K562 (cell line): Measurements from ENCODE around the gene MGST2. TPM values are rescaled to one million over a fixed set of nuclear protein-coding genes. Genes with fewer than 3 reads are reported as not detected.

Experiments
- ATAC-seq: fragments of 200-7000 bp; cut with Tn5 transposase; 3 replicates; pipeline ENCODE4 v1.9.1; 2020; ENCODE audit warnings: moderate library complexity
- BruUV-seq: library from RNA; stranded (reverse); fragments of 400-500 nt; replicated peaks from 2 replicates; lab custom pipeline; 2021; lab: Mats Ljungman, UMichigan
- CTCF ChIA-PET: fragments of 300-600 bp; formaldehyde crosslinking; extraction: SDS; loops from one replicate; lab custom pipeline; 2021; ENCODE audit warnings: low intra/inter-chr PET ratio; lab: Yijun Ruan, JAX
- POLR2A ChIA-PET: fragments of 300-600, 350-650 bp; sonication (Branson Sonifier 250); formaldehyde crosslinking; extraction: SDS; loops from one replicate; lab custom pipeline; 2021; ENCODE audit warnings: antibody characterized with exemption, inconsistent platforms; lab: Yijun Ruan, JAX
- DNase-seq, 4 experiments: peaks; one replicate each; pipeline versions ENCODE4 v3.0.0 to v3.0.0-alpha.2; 2011 to 2018; ENCODE audit warnings: low spot score in 3 of 4, mixed read lengths in 3 of 4; ENCODE audit errors: extremely low read depth in 1 of 4
- FAIRE-seq: peaks from 2 replicates; lab custom pipeline; 2011; peaks lifted over from hg19 to GRCh38; lab: Jason Lieb, UNC
- H2AFZ ChIP-seq: 2 replicates; pipeline ENCODE4 v1.6.0; 2011; ENCODE audit warnings: low read depth, low read length, control low read depth, inconsistent platforms
- H3K27ac ChIP-seq: fragments of 200-600 bp; 3 replicates; pipeline ENCODE4 v1.8.0; 2011; ENCODE audit warnings: low read depth, mild to moderate bottlenecking, control low read depth, inconsistent platforms, low read length, moderate library complexity, mixed read lengths; ENCODE audit errors: extremely low read depth
- H3K27me3 ChIP-seq, 2 experiments: fragments of 300-600 bp in 1 of 2; 2 replicates in 1 of 2; 3 replicates in 1 of 2; pipeline versions ENCODE4 v1.6.0 to v1.8.0; 2011; ENCODE audit warnings: inconsistent platforms in 2 of 2, low read length in 2 of 2, mild to moderate bottlenecking in 1 of 2, mixed read lengths in 1 of 2, moderate library complexity in 1 of 2; ENCODE audit not compliant: control insufficient read depth in 2 of 2, insufficient read depth in 2 of 2
- H3K36me3 ChIP-seq: fragments of 300-600 bp; 3 replicates; pipeline ENCODE4 v1.8.0; 2011; ENCODE audit warnings: mild to moderate bottlenecking, low read length, inconsistent platforms; ENCODE audit not compliant: control insufficient read depth, insufficient read depth
- H3K4me1 ChIP-seq, 2 experiments: fragments of 200-600 bp in 1 of 2; replicated peaks in 1 of 2; 2 replicates in 1 of 2; 3 replicates in 1 of 2; pipeline versions ENCODE4 v1.5.1 to v1.8.0; 2011; ENCODE audit warnings: inconsistent platforms in 2 of 2, low read length in 2 of 2, mild to moderate bottlenecking in 1 of 2, mixed read lengths in 1 of 2, moderate library complexity in 1 of 2; ENCODE audit not compliant: control insufficient read depth in 2 of 2, insufficient read depth in 2 of 2
- H3K4me2 ChIP-seq: 2 replicates; pipeline ENCODE4 v1.6.1; 2011; ENCODE audit warnings: low read length, control low read depth, inconsistent platforms, mixed read lengths; ENCODE audit not compliant: insufficient read depth
- H3K4me3 ChIP-seq: fragments of 200-600 bp; sonication (generic), shearing (Covaris generic); 2 replicates; pipeline ENCODE4 v1.5.1; 2016; ENCODE audit warnings: control low read depth, inconsistent platforms
- H3K79me2 ChIP-seq: fragments of 200-600 bp; 3 replicates; pipeline ENCODE4 v1.8.0; 2011; ENCODE audit warnings: low read length, inconsistent platforms; ENCODE audit not compliant: control insufficient read depth, insufficient read depth
- H3K9ac ChIP-seq, 2 experiments: 2 replicates each; pipeline versions ENCODE4 v1.6.0 to v1.6.1; 2011; ENCODE audit warnings: low read depth in 2 of 2, low read length in 2 of 2, control low read depth in 1 of 2, inconsistent platforms in 1 of 2, mild to moderate bottlenecking in 1 of 2, mixed read lengths in 1 of 2; ENCODE audit not compliant: insufficient read depth in 1 of 2
- H3K9me1 ChIP-seq: one replicate; pipeline ENCODE4 v1.6.0; 2011; ENCODE audit warnings: inconsistent platforms, mild to moderate bottlenecking, low read length, moderate library complexity; ENCODE audit not compliant: control insufficient read depth, insufficient read depth
- H3K9me3 ChIP-seq: replicated peaks from 2 replicates; pipeline ENCODE4 v1.5.1; 2011; ENCODE audit warnings: low read depth, low read length, inconsistent platforms; ENCODE audit not compliant: control insufficient read depth, insufficient read depth
- H4K20me1 ChIP-seq: replicated peaks from 2 replicates; pipeline ENCODE4 v1.6.1; 2011; ENCODE audit warnings: low read length, inconsistent platforms, mixed read lengths; ENCODE audit not compliant: control insufficient read depth, insufficient read depth
- ELF1 ChIP-seq: fragments of 200-800 bp; sonication (Bioruptor generic); IDR thresholded peaks from 2 replicates; pipeline ENCODE4 v1.6.1; 2016; ENCODE audit warnings: missing genetic modification characterization, missing compliant biosample characterization
- HLTF ChIP-seq: fragments of 450-650 bp; IDR thresholded peaks from 2 replicates; pipeline ENCODE4 v1.6.1; 2016
- KLF1 ChIP-seq: fragments of 450-650 bp; IDR thresholded peaks from 2 replicates; pipeline ENCODE4 v1.6.1; 2016; ENCODE audit warnings: missing genetic modification characterization, missing compliant biosample characterization
- MYC ChIP-seq, 2 experiments: fragments of 250-450 bp in 1 of 2; sonication (Bioruptor Pico) in 1 of 2; IDR thresholded peaks; 2 replicates each; pipeline versions ENCODE4 v1.5.1 to v1.6.1; 2012 to 2021; ENCODE audit warnings: low read depth in 2 of 2, borderline replicate concordance in 1 of 2, improper control_type of control experiment in 1 of 2, low read length in 1 of 2, mild to moderate bottlenecking in 1 of 2, moderate library complexity in 1 of 2
- NR2C2 ChIP-seq, 2 experiments: fragments of 200-800 bp in 1 of 2; sonication (Bioruptor generic) in 1 of 2; sonication (generic) in 1 of 2; formaldehyde crosslinking in 1 of 2; IDR thresholded peaks; 2 replicates each; pipeline versions ENCODE4 v1.6.1 to v1.8.0; 2016 to 2022; ENCODE audit warnings: mild to moderate bottlenecking in 1 of 2, missing compliant biosample characterization in 1 of 2, missing genetic modification characterization in 1 of 2, missing genetic modification reagents in 1 of 2
- RBM14 ChIP-seq: fragments of 200-400 bp; formaldehyde crosslinking; IDR thresholded peaks from 2 replicates; pipeline ENCODE4 v1.6.1; 2018; ENCODE audit warnings: low read depth, mild to moderate bottlenecking, low read length, moderate library complexity, borderline replicate concordance; ENCODE audit not compliant: insufficient read depth
- ZNF224 ChIP-seq: sonication (generic); formaldehyde crosslinking; IDR thresholded peaks from 2 replicates; pipeline ENCODE4 v1.8.0; 2022; ENCODE audit warnings: mild to moderate bottlenecking, missing genetic modification reagents
- ZNF3 ChIP-seq: fragments of 250-450 bp; sonication (Bioruptor Pico); IDR thresholded peaks from 2 replicates; pipeline ENCODE4 v1.5.0; 2021; ENCODE audit warnings: mild to moderate bottlenecking, moderate library complexity
- WGBS: fragments of 100-300 bp; shearing (Covaris generic); methylation state at CpG from one replicate; pipeline ENCODE4 v1.1.6; 2016; ENCODE audit warnings: low coverage, mixed read lengths; ENCODE audit not compliant: insufficient coverage; ENCODE audit errors: missing lambda C conversion rate; 5-methylcytosine and 5-hydroxymethylcytosine counted together
- in situ Hi-C: fragments of 300-500 bp; cut with MboI; formaldehyde crosslinking; loops from 4 replicates; pipeline ENCODE4 v1.15.0; 2018; ENCODE audit warnings: inconsistent platforms, mixed read lengths
- intact Hi-C: fragments of 100-400 bp; cut with micrococcal nuclease; formaldehyde crosslinking; loops from 2 replicates; pipeline ENCODE4 v1.14.2; 2022
- polyA plus RNA-seq, 8 experiments: library from polyadenylated mRNA; depleted of rRNA in 4 of 8; stranded (reverse) in 5 of 8; unstranded in 3 of 8; fragments of >200 nt; fragmentation: Nextera tagmentation in 2 of 8; fragmentation: Illumina TruSeq in 1 of 8; extraction: Ambion mirVana in 2 of 8; extraction: Trizol in 1 of 8; gene quantifications; 2 replicates each; pipeline versions ENCODE4 v1.2.1 to v1.2.3, GENCODE V29; 2011 to 2014; ENCODE audit warnings: inconsistent platforms in 1 of 8, missing spikeins in 1 of 8
- total RNA-seq, 7 experiments: library from RNA; depleted of rRNA in 6 of 7; stranded (reverse); fragments of >200 nt in 6 of 7; fragmentation: Illumina TruSeq in 2 of 7; extraction: Trizol in 2 of 7; gene quantifications; 2 replicates each; pipeline versions ENCODE4 v1.2.1 to v1.2.3, GENCODE V29; 2011 to 2021; ENCODE audit warnings: low replicate concordance in 1 of 7
- TF ChIP-seq, protein P1 (sequence below): fragments of 250-450 bp; sonication (Bioruptor Pico); IDR thresholded peaks from 2 replicates; pipeline ENCODE4 v1.9.0; 2021; ENCODE audit warnings: mild to moderate bottlenecking, inconsistent platforms
- TF ChIP-seq, protein P2 (sequence below), 2 experiments: IDR thresholded peaks; 2 replicates each; pipeline ENCODE4 v1.6.1; 2012; ENCODE audit warnings: improper control_type of control experiment in 2 of 2, low read depth in 2 of 2, low read length in 2 of 2, borderline replicate concordance in 1 of 2
- TF ChIP-seq, protein P3 (sequence below), 3 experiments: fragments of 200-800 bp in 1 of 3; sonication (Bioruptor generic) in 1 of 3; sonication (generic) in 1 of 3; formaldehyde crosslinking in 1 of 3; IDR thresholded peaks; 2 replicates each; pipeline versions ENCODE4 v1.6.1 to v1.8.0; 2016 to 2022; ENCODE audit warnings: mild to moderate bottlenecking in 2 of 3, missing compliant biosample characterization in 2 of 3, missing genetic modification characterization in 2 of 3, missing genetic modification reagents in 1 of 3

MGST2 gene
- total and polyA plus RNA-seq, 9 of the 15 experiments (the other 6 are each of a cell fraction or from before 2014, with no cell fraction given): 38.7 to 115 (median 84.6) TPM

DNA sequence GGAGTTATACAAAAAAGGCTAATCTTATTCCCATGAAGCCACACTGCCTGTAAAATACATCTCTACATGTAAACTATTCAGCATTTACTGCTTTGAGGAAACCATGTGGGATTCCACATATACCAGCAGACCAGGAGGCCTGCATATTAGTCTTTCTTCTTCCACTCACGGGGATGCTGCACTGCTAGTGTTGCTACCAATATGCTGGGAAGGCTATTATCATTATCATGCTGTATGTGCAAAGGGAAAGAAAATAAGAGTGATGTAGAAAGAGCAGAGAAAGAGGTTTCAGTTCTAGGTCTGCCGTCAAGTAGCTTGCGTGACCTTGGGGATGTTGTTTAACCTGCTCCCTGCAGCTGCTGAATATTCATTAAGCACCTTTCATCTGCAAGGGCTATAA lies 61.0 kb downstream of the MGST2 start:
- Histone ChIP-seq H3K27me3 (peaks cover 0 to 12% of the 10 kb centered on the region in 2 experiments; a peak in 2 of 5 replicates), H3K36me3 (no peaks in the 10 kb centered on the region), H3K4me1 (no peaks in the 10 kb centered on the region), H3K27ac (no peak overlapping the region), H3K79me2 (no peaks in the 10 kb centered on the region), H3K4me2 (no peak overlapping the region), H3K9ac (no peak overlapping the region), H3K4me3 (no peak overlapping the region), H4K20me1 (no peaks in the 10 kb centered on the region), H3K9me1 (no peaks in the 10 kb centered on the region), H3K9me3 (no peaks in the 10 kb centered on the region), H2AFZ (no peak overlapping the region)
- POLR2A ChIA-PET: interaction anchor here (0.6 kb wide), 1 partner anchor 275 kb away, joined by 3 read pairs; no protein-coding TSS in a partner anchor
- in situ Hi-C loops: no loop called here
- no peak for DNase-seq
- no peak for ATAC-seq
- TF ChIP-seq RBM14: no peak
- TF ChIP-seq, protein P1, sequence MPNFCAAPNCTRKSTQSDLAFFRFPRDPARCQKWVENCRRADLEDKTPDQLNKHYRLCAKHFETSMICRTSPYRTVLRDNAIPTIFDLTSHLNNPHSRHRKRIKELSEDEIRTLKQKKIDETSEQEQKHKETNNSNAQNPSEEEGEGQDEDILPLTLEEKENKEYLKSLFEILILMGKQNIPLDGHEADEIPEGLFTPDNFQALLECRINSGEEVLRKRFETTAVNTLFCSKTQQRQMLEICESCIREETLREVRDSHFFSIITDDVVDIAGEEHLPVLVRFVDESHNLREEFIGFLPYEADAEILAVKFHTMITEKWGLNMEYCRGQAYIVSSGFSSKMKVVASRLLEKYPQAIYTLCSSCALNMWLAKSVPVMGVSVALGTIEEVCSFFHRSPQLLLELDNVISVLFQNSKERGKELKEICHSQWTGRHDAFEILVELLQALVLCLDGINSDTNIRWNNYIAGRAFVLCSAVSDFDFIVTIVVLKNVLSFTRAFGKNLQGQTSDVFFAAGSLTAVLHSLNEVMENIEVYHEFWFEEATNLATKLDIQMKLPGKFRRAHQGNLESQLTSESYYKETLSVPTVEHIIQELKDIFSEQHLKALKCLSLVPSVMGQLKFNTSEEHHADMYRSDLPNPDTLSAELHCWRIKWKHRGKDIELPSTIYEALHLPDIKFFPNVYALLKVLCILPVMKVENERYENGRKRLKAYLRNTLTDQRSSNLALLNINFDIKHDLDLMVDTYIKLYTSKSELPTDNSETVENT (CRISPR knock-in tag): no peak
- TF ChIP-seq, protein P2, sequence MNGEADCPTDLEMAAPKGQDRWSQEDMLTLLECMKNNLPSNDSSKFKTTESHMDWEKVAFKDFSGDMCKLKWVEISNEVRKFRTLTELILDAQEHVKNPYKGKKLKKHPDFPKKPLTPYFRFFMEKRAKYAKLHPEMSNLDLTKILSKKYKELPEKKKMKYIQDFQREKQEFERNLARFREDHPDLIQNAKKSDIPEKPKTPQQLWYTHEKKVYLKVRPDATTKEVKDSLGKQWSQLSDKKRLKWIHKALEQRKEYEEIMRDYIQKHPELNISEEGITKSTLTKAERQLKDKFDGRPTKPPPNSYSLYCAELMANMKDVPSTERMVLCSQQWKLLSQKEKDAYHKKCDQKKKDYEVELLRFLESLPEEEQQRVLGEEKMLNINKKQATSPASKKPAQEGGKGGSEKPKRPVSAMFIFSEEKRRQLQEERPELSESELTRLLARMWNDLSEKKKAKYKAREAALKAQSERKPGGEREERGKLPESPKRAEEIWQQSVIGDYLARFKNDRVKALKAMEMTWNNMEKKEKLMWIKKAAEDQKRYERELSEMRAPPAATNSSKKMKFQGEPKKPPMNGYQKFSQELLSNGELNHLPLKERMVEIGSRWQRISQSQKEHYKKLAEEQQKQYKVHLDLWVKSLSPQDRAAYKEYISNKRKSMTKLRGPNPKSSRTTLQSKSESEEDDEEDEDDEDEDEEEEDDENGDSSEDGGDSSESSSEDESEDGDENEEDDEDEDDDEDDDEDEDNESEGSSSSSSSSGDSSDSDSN (IDR thresholded peaks at IDR 0.05; ENCODE audit: borderline replicate concordance in 1 of 2, low read depth in 2 of 2, low read length in 2 of 2): no peak
- no peak for TF ChIP-seq MYC (IDR thresholded peaks at IDR 0.05; ENCODE audit: low read depth, low read length)
- no peak for TF ChIP-seq MYC (CRISPR knock-in tag; IDR thresholded peaks at IDR 0.05; ENCODE audit: borderline replicate concordance, low read depth)
- TF ChIP-seq KLF1 (tag): no peak
- no peak for TF ChIP-seq ZNF224
- no peak for TF ChIP-seq HLTF
- TF ChIP-seq, protein P3, sequence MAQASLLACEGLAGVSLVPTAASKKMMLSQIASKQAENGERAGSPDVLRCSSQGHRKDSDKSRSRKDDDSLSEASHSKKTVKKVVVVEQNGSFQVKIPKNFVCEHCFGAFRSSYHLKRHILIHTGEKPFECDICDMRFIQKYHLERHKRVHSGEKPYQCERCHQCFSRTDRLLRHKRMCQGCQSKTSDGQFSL (CRISPR knock-in tag; IDR thresholded peaks at IDR 0.05): no peak
- TF ChIP-seq, protein P3 (tag; IDR thresholded peaks at IDR 0.05): no peak
- TF ChIP-seq ZNF3 (CRISPR knock-in tag): no peak
- TF ChIP-seq ELF1 (tag): no peak
- TF ChIP-seq NR2C2 (CRISPR knock-in tag; IDR thresholded peaks at IDR 0.05): no peak
- no peak for TF ChIP-seq NR2C2 (tag; IDR thresholded peaks at IDR 0.05)
- 56% methylated on average over 3 of the region's 3 CpGs for WGBS
- CTCF ChIA-PET: no interaction called here
- intact Hi-C loops: no loop called here
- no peak for FAIRE-seq
- BruUV-seq: no TSS peak
